ENCODE data around the gene NOSTRIN. TPM values are rescaled to one million over a fixed set of nuclear protein-coding genes. Genes with fewer than 3 reads are reported as not detected.
A peak's percentile ranks its signal among the peaks of the same experiment; 100 is the strongest.
"Not testable (repeated sequence)": the region's sequence is repeated elsewhere in the genome, so short reads cannot be mapped to it uniquely, and the experiment has no call there.

The NOSTRIN gene
- total RNA-seq, 1 donor from 2014 or later, result 16.9 TPM

- DNase-seq (ENCODE audit: missing footprints) (no peak), ATAC-seq (no peak)
- intact Hi-C loops (cut with DNase I), result loop anchor here (2.0 kb wide), 1 partner anchor 79 kb away; no protein-coding TSS in a partner anchor
Observed at GRCh38 chr2:168851674-168852320, 49.4 kb downstream of the NOSTRIN start.

- no peak for ATAC-seq
- no peak for DNase-seq (ENCODE audit: missing footprints)
- intact Hi-C loops (cut with DNase I), result no loop called here
Observed at GRCh38 chr2:168852481-168852880, 50.0 kb downstream of the NOSTRIN start.

GRCh38 chr2:168853471-168853870 lies 51.0 kb downstream of the NOSTRIN start:
- intact Hi-C loops (cut with DNase I), result no loop called here
- DNase-seq (ENCODE audit: missing footprints), result no peak

GRCh38 chr2:168854651-168855050 lies 52.2 kb downstream of the NOSTRIN start:
- no peak for ATAC-seq
- no peak for DNase-seq (ENCODE audit: missing footprints)
- intact Hi-C loops (cut with DNase I), result no loop called here

More at GRCh38 chr2:168853471-168853870, 51.0 kb downstream of the NOSTRIN start:
- ATAC-seq, result no peak

GRCh38 chr2:168855601-168856000 lies 53.2 kb downstream of the NOSTRIN start:
- ATAC-seq (no peak), DNase-seq (ENCODE audit: missing footprints) (no peak)
- intact Hi-C loops (cut with DNase I), result no loop called here

GRCh38 chr2:168858146-168858545 lies 55.7 kb downstream of the NOSTRIN start:
- ATAC-seq, result no peak
- intact Hi-C loops (cut with DNase I), result no loop called here
- DNase-seq (ENCODE audit: missing footprints), result no peak

GRCh38 chr2:168867164-168867563 lies 64.7 kb downstream of the NOSTRIN start:
- DNase-seq (ENCODE audit: missing footprints); intact Hi-C loops (cut with DNase I); ATAC-seq: not testable (repeated sequence)

GRCh38 chr2:168870369-168870768 lies 67.9 kb downstream of the NOSTRIN start:
- intact Hi-C loops (cut with DNase I); DNase-seq (ENCODE audit: missing footprints); ATAC-seq: not testable (repeated sequence)

GRCh38 chr2:168870824-168871223 lies 68.4 kb downstream of the NOSTRIN start:
- DNase-seq (ENCODE audit: missing footprints); intact Hi-C loops (cut with DNase I); ATAC-seq: not testable (repeated sequence)

GRCh38 chr2:168874368-168875054 lies 72.1 kb downstream of the NOSTRIN start:
- ATAC-seq (no peak), DNase-seq (ENCODE audit: missing footprints) (no peak)
- intact Hi-C loops (cut with DNase I), result no loop called here

- ATAC-seq; intact Hi-C loops (cut with DNase I); DNase-seq (ENCODE audit: missing footprints): not testable (repeated sequence)
Observed at GRCh38 chr2:168882163-168882562, 79.7 kb downstream of the NOSTRIN start.

GRCh38 chr2:168884975-168885374 lies 82.5 kb downstream of the NOSTRIN start:
- no peak for DNase-seq (ENCODE audit: missing footprints)
- intact Hi-C loops (cut with DNase I), result no loop called here
- no peak for ATAC-seq

GRCh38 chr2:168889635-168890005 lies 87.2 kb downstream of the NOSTRIN start:
- no peak for DNase-seq (ENCODE audit: missing footprints)
- ATAC-seq, result no peak
- intact Hi-C loops (cut with DNase I), result no loop called here

GRCh38 chr2:168890006-168890782 lies 87.8 kb downstream of the NOSTRIN start, which contains the start of gene SPC25:
Gene SPC25 (minus strand): TSS chr2:168890430. CDS start chr2:168889519, 911 bp downstream.
- DNase-seq (ENCODE audit: missing footprints) (peak; percentile 91), ATAC-seq (peak; percentile 96)
- intact Hi-C loops (cut with DNase I), result no loop called here

GRCh38 chr2:168892327-168892726 lies 89.9 kb downstream of the NOSTRIN start:
- ATAC-seq (no peak), DNase-seq (ENCODE audit: missing footprints) (no peak)
- intact Hi-C loops (cut with DNase I), result no loop called here

- DNase-seq (ENCODE audit: missing footprints) (no peak), ATAC-seq (no peak)
- intact Hi-C loops (cut with DNase I), result no loop called here
Observed at GRCh38 chr2:168894101-168894500, 91.7 kb downstream of the NOSTRIN start.

- no peak for DNase-seq (ENCODE audit: missing footprints)
- no peak for ATAC-seq
- intact Hi-C loops (cut with DNase I), result no loop called here
Observed at GRCh38 chr2:168894720-168895119, 92.3 kb downstream of the NOSTRIN start.

- intact Hi-C loops (cut with DNase I), result no loop called here
- no peak for DNase-seq (ENCODE audit: missing footprints)
- no peak for ATAC-seq
Observed at GRCh38 chr2:168895771-168896170, 93.3 kb downstream of the NOSTRIN start.

GRCh38 chr2:168896783-168897182 lies 94.3 kb downstream of the NOSTRIN start:
- intact Hi-C loops (cut with DNase I), result no loop called here
- ATAC-seq, result no peak

More at GRCh38 chr2:168896783-168897182, 94.3 kb downstream of the NOSTRIN start:
- no peak for DNase-seq (ENCODE audit: missing footprints)

All from Right ventricle myocardium inferior (tissue), 1 donor.